WI38 (cell line): ENCODE data around the gene SAMD4B.
A peak's percentile ranks its signal among the peaks of the same experiment; 100 is the strongest.

Experiments used
- H3K4me3 ChIP-seq: 2 replicates; pipeline ENCODE4 v1.5.1; 2011; ENCODE audit warnings: low read depth, mild to moderate bottlenecking, control low read depth, low read length
- CTCF ChIP-seq: IDR thresholded peaks from 2 replicates; pipeline ENCODE4 v1.5.1; 2012; ENCODE audit warnings: low read depth, mild to moderate bottlenecking, control low read depth, low read length

SAMD4B gene

DNA sequence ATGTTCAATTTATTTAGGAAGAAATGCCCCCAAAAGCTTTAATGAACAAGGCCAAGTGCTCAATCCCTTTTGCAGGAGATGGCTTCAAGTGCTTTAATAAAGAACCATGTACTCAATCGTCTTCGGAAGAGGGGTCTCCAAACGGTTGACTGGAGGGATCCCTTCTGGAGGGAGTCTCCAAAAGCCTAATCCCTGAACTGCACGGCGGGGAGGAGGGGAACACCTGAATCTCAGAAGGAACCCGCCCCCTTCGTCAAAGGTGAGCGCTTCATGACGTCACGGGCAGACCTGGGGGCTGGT, 48.2 kb downstream of the SAMD4B start:
- H3K4me3 ChIP-seq: peak overlapping the region; percentile 99
- no peak for TF ChIP-seq CTCF

- peak within 1 kb of the TSS; percentile 99 for H3K4me3 ChIP-seq
- no peak for TF ChIP-seq CTCF
These were observed 48.7 kb downstream of the SAMD4B start, which contains the start of the genes MED29 and PAF1 for GRCh38 chr19:39390751-39391437. TSS of gene MED29 (plus strand) at chr19:39391378. CDS start at chr19:39391423, 45 bp downstream. TSS of gene PAF1 (minus strand) at chr19:39391106. CDS start at chr19:39390864, 242 bp downstream.

GRCh38 chr19:39397360-39398296, 55.4 kb downstream of the SAMD4B start:
- H3K4me3 ChIP-seq: no peak overlapping the region
- peak; percentile 92 for TF ChIP-seq CTCF

- TF ChIP-seq CTCF: no peak
- H3K4me3 ChIP-seq: no peak overlapping the region
These were observed 56.2 kb downstream of the SAMD4B start for GRCh38 chr19:39398297-39398864.

DNA sequence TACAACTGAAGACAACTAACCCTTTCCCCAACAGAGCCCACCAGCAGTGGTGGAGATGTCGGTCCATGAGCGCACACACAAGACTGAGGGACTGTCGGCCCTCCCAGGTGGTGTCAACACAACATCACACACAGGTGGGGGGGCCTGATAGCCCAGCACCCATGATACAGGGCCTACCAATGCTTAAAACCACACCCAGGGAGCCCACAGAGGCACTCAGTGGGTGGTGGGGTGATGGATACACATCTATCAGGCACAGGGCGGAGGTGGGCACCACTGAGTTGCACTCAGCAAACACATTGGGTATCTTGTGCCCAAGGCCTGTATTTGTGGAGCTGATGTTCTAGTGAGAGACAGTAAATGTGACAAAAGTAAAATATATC, 57.4 kb downstream of the SAMD4B start:
- TF ChIP-seq CTCF: no peak
- H3K4me3 ChIP-seq: no peak overlapping the region

- TF ChIP-seq CTCF: no peak
These were observed 57.8 kb downstream of the SAMD4B start for GRCh38 chr19:39400061-39400460.

GRCh38 chr19:39401070-39401548, 58.9 kb downstream of the SAMD4B start:
- TF ChIP-seq CTCF: no peak
- no peak overlapping the region for H3K4me3 ChIP-seq

More at GRCh38 chr19:39400061-39400460, 57.8 kb downstream of the SAMD4B start:
- no peak overlapping the region for H3K4me3 ChIP-seq
